ENCODE data around the gene SLC9A9.

DNA sequence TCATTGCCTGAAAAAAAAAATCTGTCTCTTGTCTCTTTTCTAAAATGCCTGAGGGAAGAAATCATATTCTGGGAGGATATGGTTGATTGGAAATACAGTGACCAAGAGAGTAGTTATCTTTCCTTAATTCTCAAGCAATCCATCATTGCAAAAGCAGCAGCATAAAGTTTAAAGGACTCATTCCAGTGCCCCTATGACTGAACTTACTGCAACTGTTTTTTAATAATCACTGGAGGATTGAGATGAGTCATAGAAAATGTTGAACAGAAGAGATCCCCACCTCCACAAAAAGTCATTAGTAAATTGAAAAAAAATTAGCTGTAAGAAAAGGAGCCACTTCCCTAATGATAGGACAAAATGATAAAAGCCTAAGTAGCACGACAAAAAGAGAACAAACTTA lies 121.5 kb downstream of the SLC9A9 start:
- TF ChIP-seq, protein P1, sequence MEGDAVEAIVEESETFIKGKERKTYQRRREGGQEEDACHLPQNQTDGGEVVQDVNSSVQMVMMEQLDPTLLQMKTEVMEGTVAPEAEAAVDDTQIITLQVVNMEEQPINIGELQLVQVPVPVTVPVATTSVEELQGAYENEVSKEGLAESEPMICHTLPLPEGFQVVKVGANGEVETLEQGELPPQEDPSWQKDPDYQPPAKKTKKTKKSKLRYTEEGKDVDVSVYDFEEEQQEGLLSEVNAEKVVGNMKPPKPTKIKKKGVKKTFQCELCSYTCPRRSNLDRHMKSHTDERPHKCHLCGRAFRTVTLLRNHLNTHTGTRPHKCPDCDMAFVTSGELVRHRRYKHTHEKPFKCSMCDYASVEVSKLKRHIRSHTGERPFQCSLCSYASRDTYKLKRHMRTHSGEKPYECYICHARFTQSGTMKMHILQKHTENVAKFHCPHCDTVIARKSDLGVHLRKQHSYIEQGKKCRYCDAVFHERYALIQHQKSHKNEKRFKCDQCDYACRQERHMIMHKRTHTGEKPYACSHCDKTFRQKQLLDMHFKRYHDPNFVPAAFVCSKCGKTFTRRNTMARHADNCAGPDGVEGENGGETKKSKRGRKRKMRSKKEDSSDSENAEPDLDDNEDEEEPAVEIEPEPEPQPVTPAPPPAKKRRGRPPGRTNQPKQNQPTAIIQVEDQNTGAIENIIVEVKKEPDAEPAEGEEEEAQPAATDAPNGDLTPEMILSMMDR (IDR thresholded peaks at IDR 0.05; ENCODE audit: low read depth, low read length, missing input control), result no peak
- TF ChIP-seq SP1 (IDR thresholded peaks at IDR 0.05), result no peak
